GM12878 (cell line): Measurements from ENCODE around the gene UTP4.

Experiments used
- BRCA1 ChIP-seq: IDR thresholded peaks from 2 replicates; pipeline ENCODE4 v1.6.1; 2011; ENCODE audit warnings: low read depth, low read length, improper control_type of control experiment
- CHD2 ChIP-seq: IDR thresholded peaks from 2 replicates; pipeline ENCODE4 v1.6.1; 2011; ENCODE audit warnings: low read depth, low read length, improper control_type of control experiment, borderline replicate concordance
- CTCF ChIP-seq, 3 experiments: IDR thresholded peaks in 2 of 3; conservative IDR thresholded peaks in 1 of 3; 2 replicates each; pipeline ENCODE4 v1.5.1; 2011; ENCODE audit warnings: low read depth in 3 of 3, low read length in 3 of 3, mild to moderate bottlenecking in 3 of 3, control low read depth in 2 of 3, moderate library complexity in 2 of 3, inconsistent platforms in 1 of 3, mixed read lengths in 1 of 3; ENCODE audit not compliant: control insufficient read depth in 2 of 3, insufficient read depth in 1 of 3; ENCODE audit errors: extremely low read depth in 1 of 3
- EZH2 ChIP-seq: IDR thresholded peaks from 2 replicates; pipeline ENCODE4 v1.6.1; 2012; ENCODE audit warnings: low read depth, mild to moderate bottlenecking, control low read depth, inconsistent platforms, low read length, borderline replicate concordance; ENCODE audit not compliant: control insufficient read depth
- FOS ChIP-seq: IDR thresholded peaks from 3 replicates; pipeline ENCODE4 v1.6.1; 2011; ENCODE audit warnings: borderline replicate concordance; ENCODE audit not compliant: insufficient read length; ENCODE audit errors: extremely low read depth
- JUND ChIP-seq: IDR thresholded peaks from 2 replicates; pipeline ENCODE4 v1.6.1; 2012; ENCODE audit warnings: low read depth, mild to moderate bottlenecking, low read length, improper control_type of control experiment, moderate library complexity
- NRF1 ChIP-seq: conservative IDR thresholded peaks from 2 replicates; pipeline ENCODE4 v1.6.1; 2011; ENCODE audit warnings: mild to moderate bottlenecking, low read depth, low read length, improper control_type of control experiment
- POLR2A ChIP-seq: IDR thresholded peaks from 2 replicates; pipeline ENCODE4 v1.6.1; 2011; ENCODE audit warnings: low read depth, mild to moderate bottlenecking, low read length
- RBBP5 ChIP-seq: fragments of 200-600 bp; sonication (generic); conservative IDR thresholded peaks from 2 replicates; pipeline ENCODE4 v1.6.1; 2016
- REST ChIP-seq: IDR thresholded peaks from 2 replicates; pipeline ENCODE4 v1.6.1; 2012; ENCODE audit warnings: mild to moderate bottlenecking, low read depth, low read length
- SIX5 ChIP-seq: IDR thresholded peaks from 2 replicates; pipeline ENCODE4 v1.6.1; 2011; ENCODE audit warnings: mild to moderate bottlenecking, low read depth, low read length, moderate library complexity; ENCODE audit not compliant: severe bottlenecking
- ZNF622 ChIP-seq: fragments of 450-650 bp; IDR thresholded peaks from 2 replicates; pipeline ENCODE4 v1.6.1; 2017; ENCODE audit warnings: mild to moderate bottlenecking, inconsistent platforms
- ZSCAN29 ChIP-seq: fragments of 450-650 bp; IDR thresholded peaks from 2 replicates; pipeline ENCODE4 v1.6.1; 2017; ENCODE audit warnings: mild to moderate bottlenecking, moderate library complexity

GRCh38 chr16:69084289-69084688 lies 48.2 kb upstream of the UTP4 start:
- TF ChIP-seq CHD2 (no peak), NRF1 (no peak), SIX5 (no peak), CTCF (IDR thresholded peaks at IDR 0.05 in 2 of 3, conservative IDR thresholded peaks at IDR 0.05 in 1 of 3; ENCODE audit: control insufficient read depth in 2 of 3, extremely low read depth in 1 of 3, insufficient read depth in 1 of 3, low read depth in 3 of 3, low read length in 3 of 3) (no peak), JUND (no peak), RBBP5 (no peak), EZH2 (no peak), BRCA1 (no peak), ZSCAN29 (no peak), FOS (no peak), ZNF622 (no peak), REST (no peak), POLR2A (no peak)
